ENCODE measurements around the gene NFATC4.

DNA sequence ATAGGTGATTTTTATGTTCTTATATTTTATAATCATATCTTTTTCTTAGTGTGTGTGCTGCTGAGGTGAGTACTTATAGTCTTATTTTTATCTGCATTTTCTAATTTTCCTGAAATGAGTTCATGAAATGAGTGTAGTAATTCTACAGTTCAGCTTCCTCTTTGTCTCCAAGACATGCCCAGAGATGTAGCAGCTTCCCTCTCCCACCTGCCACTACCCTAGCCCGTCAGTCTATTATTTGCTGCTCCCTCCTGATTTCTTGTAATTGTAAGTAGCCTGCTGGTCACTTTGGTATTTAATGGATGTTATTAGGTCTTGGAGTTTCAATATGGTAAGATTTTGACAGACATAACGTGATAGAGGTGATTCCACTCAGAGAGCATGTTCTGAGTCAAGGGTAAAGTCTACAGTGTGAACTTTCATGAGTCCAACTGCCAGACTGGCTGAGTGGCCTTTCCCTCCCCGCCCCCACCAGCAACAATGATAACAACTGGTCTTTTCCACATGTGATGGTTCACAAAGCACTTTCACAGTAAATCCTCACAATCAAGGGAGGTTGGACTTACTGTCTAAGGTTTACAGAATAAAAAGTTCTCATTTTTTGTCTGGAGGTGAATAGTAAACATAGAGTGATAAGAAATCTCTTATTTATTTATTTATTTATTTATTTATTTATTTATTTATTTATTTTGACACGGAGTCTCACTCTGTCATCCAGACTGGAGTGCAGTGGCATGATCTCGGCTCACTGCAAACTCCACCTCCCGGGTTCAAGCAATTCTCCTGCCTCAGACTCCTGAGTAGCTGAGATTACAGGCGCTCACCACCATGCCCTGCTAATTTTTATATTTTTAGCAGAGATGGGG lies 24.0 kb upstream of the NFATC4 start:
- TF ChIP-seq, protein P1, sequence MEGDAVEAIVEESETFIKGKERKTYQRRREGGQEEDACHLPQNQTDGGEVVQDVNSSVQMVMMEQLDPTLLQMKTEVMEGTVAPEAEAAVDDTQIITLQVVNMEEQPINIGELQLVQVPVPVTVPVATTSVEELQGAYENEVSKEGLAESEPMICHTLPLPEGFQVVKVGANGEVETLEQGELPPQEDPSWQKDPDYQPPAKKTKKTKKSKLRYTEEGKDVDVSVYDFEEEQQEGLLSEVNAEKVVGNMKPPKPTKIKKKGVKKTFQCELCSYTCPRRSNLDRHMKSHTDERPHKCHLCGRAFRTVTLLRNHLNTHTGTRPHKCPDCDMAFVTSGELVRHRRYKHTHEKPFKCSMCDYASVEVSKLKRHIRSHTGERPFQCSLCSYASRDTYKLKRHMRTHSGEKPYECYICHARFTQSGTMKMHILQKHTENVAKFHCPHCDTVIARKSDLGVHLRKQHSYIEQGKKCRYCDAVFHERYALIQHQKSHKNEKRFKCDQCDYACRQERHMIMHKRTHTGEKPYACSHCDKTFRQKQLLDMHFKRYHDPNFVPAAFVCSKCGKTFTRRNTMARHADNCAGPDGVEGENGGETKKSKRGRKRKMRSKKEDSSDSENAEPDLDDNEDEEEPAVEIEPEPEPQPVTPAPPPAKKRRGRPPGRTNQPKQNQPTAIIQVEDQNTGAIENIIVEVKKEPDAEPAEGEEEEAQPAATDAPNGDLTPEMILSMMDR (IDR thresholded peaks at IDR 0.05; ENCODE audit: borderline replicate concordance, extremely low read depth, low read length, poor library complexity, severe bottlenecking): no peak
- no peak for TF ChIP-seq EZH2 (IDR thresholded peaks at IDR 0.05; ENCODE audit: borderline replicate concordance, low read depth, low read length, severe bottlenecking)

Measured in DND-41 (cell line).